H9 (cell line): ENCODE measurements around the gene DCN. TPM values are rescaled to one million over a fixed set of nuclear protein-coding genes. Genes with fewer than 3 reads are reported as not detected.

ENCODE experiments used
- DNase-seq: peaks from one replicate; pipeline ENCODE4 v3.0.0-alpha.2; 2017
- H2AFZ ChIP-seq: one replicate; pipeline ENCODE4 v1.6.1; 2013; ENCODE audit warnings: mild to moderate bottlenecking, low read length, control low read depth, moderate library complexity
- H2AK5ac ChIP-seq: 2 replicates; pipeline ENCODE4 v1.6.1; 2013; ENCODE audit warnings: low read length, control low read depth, mixed read lengths; ENCODE audit not compliant: insufficient read length
- H2BK120ac ChIP-seq: one replicate; pipeline ENCODE4 v1.6.1; 2013; ENCODE audit warnings: low read depth, mild to moderate bottlenecking, low read length, control low read depth, inconsistent platforms; ENCODE audit not compliant: poor library complexity, severe bottlenecking
- H2BK12ac ChIP-seq: 2 replicates; pipeline ENCODE4 v1.6.1; 2013; ENCODE audit warnings: low read length, control low read depth, mixed read lengths, low read depth; ENCODE audit not compliant: insufficient read length
- H2BK15ac ChIP-seq: 2 replicates; pipeline ENCODE4 v1.6.1; 2013; ENCODE audit warnings: low read depth, low read length, control low read depth
- H2BK20ac ChIP-seq: one replicate; pipeline ENCODE4 v1.6.1; 2013; ENCODE audit warnings: low read depth, mild to moderate bottlenecking, low read length, control low read depth, inconsistent platforms; ENCODE audit not compliant: poor library complexity, severe bottlenecking
- H2BK5ac ChIP-seq: 2 replicates; pipeline ENCODE4 v1.6.1; 2013; ENCODE audit warnings: low read length, control low read depth, mixed read lengths; ENCODE audit not compliant: insufficient read length
- H3K14ac ChIP-seq: 2 replicates; pipeline ENCODE4 v1.6.1; 2013; ENCODE audit warnings: low read length, control low read depth; ENCODE audit not compliant: insufficient read depth
- H3K18ac ChIP-seq: 2 replicates; pipeline ENCODE4 v1.6.1; 2013; ENCODE audit warnings: low read depth, mild to moderate bottlenecking, mixed read lengths, low read length, control low read depth; ENCODE audit not compliant: insufficient read length
- H3K23ac ChIP-seq: 2 replicates; pipeline ENCODE4 v1.6.1; 2013; ENCODE audit warnings: low read length, control low read depth, mixed read lengths, low read depth; ENCODE audit not compliant: insufficient read length
- H3K23me2 ChIP-seq: 2 replicates; pipeline ENCODE4 v1.6.1; 2013; ENCODE audit warnings: low read depth, mild to moderate bottlenecking, mixed read lengths, low read length, control low read depth; ENCODE audit not compliant: insufficient read length, poor library complexity, severe bottlenecking
- H3K27ac ChIP-seq: 2 replicates; pipeline ENCODE4 v1.5.1; 2013; ENCODE audit warnings: low read length, control low read depth, mixed read lengths, low read depth; ENCODE audit not compliant: insufficient read length
- H3K27me3 ChIP-seq: 2 replicates; pipeline ENCODE4 v1.6.1; 2013; ENCODE audit warnings: low read length, control low read depth, inconsistent platforms; ENCODE audit not compliant: insufficient read depth
- H3K4ac ChIP-seq: 2 replicates; pipeline ENCODE4 v1.6.1; 2013; ENCODE audit warnings: low read depth, mild to moderate bottlenecking, control low read depth, inconsistent platforms, low read length, moderate library complexity
- H3K4me1 ChIP-seq: 2 replicates; pipeline ENCODE4 v1.6.1; 2013; ENCODE audit warnings: low read length, control low read depth, inconsistent platforms; ENCODE audit not compliant: insufficient read depth
- H3K4me2 ChIP-seq: 2 replicates; pipeline ENCODE4 v1.6.1; 2013; ENCODE audit warnings: low read length, control low read depth, mixed read lengths; ENCODE audit not compliant: insufficient read length, insufficient read depth
- H3K56ac ChIP-seq: 2 replicates; pipeline ENCODE4 v1.6.1; 2013; ENCODE audit warnings: low read depth, mild to moderate bottlenecking, mixed read lengths, low read length, control low read depth; ENCODE audit not compliant: insufficient read length
- H3K79me1 ChIP-seq: 2 replicates; pipeline ENCODE4 v1.6.1; 2013; ENCODE audit warnings: low read depth, mild to moderate bottlenecking, moderate library complexity, low read length, control low read depth, inconsistent platforms; ENCODE audit not compliant: insufficient read depth, poor library complexity, severe bottlenecking
- H3K79me2 ChIP-seq: 2 replicates; pipeline ENCODE4 v1.6.1; 2013; ENCODE audit warnings: low read length, control low read depth, inconsistent platforms; ENCODE audit not compliant: insufficient read depth
- H3K9ac ChIP-seq: 2 replicates; pipeline ENCODE4 v1.6.1; 2013; ENCODE audit warnings: low read length, control low read depth, mixed read lengths; ENCODE audit not compliant: insufficient read length; ENCODE audit errors: extremely low read depth
- H3K9me3 ChIP-seq: one replicate; pipeline ENCODE4 v1.6.1; 2013; ENCODE audit warnings: low read depth, low read length, inconsistent platforms; ENCODE audit not compliant: control insufficient read depth
- H3T11ph ChIP-seq: one replicate; pipeline ENCODE4 v1.6.1; 2013; ENCODE audit warnings: mild to moderate bottlenecking, low read length, control low read depth, inconsistent platforms
- H4K20me1 ChIP-seq: one replicate; pipeline ENCODE4 v1.6.1; 2013; ENCODE audit not compliant: control insufficient read depth, insufficient read length, insufficient read depth
- H4K5ac ChIP-seq: 2 replicates; pipeline ENCODE4 v1.6.1; 2013; ENCODE audit warnings: low read depth, mild to moderate bottlenecking, mixed read lengths, low read length, control low read depth; ENCODE audit not compliant: insufficient read length
- H4K8ac ChIP-seq: replicated peaks from 2 replicates; pipeline ENCODE4 v1.6.1; 2013; ENCODE audit warnings: low read length, control low read depth, mixed read lengths, low read depth; ENCODE audit not compliant: insufficient read length
- H4K91ac ChIP-seq: 2 replicates; pipeline ENCODE4 v1.6.1; 2013; ENCODE audit warnings: low read depth, mild to moderate bottlenecking, moderate library complexity, mixed read lengths, low read length, control low read depth; ENCODE audit not compliant: insufficient read length
- H3K27ac Mint-ChIP-seq, 3 experiments: 2 replicates in 2 of 3; 3 replicates in 1 of 3; pipeline ENCODE4 v1.8.0; 2020 to 2021; ENCODE audit warnings: mixed read lengths in 3 of 3, mild to moderate bottlenecking in 1 of 3, moderate library complexity in 1 of 3
- H3K27me3 Mint-ChIP-seq: 2 replicates; pipeline ENCODE4 v1.8.0; 2021; ENCODE audit warnings: low read depth, mild to moderate bottlenecking, moderate library complexity, mixed read lengths
- H3K36me3 Mint-ChIP-seq, 3 experiments: 2 replicates in 2 of 3; 3 replicates in 1 of 3; pipeline ENCODE4 v1.8.0; 2020 to 2021; ENCODE audit warnings: low read depth in 3 of 3, mixed read lengths in 3 of 3; ENCODE audit not compliant: insufficient read depth in 1 of 3
- H3K4me1 Mint-ChIP-seq, 2 experiments: 2 replicates each; pipeline ENCODE4 v1.8.0; 2020; ENCODE audit warnings: mixed read lengths in 2 of 2
- H3K4me3 Mint-ChIP-seq, 2 experiments: 2 replicates in 1 of 2; 3 replicates in 1 of 2; pipeline ENCODE4 v1.8.0; 2020 to 2021; ENCODE audit warnings: mild to moderate bottlenecking in 2 of 2, mixed read lengths in 2 of 2, moderate library complexity in 1 of 2
- H3K9me3 Mint-ChIP-seq, 2 experiments: 2 replicates in 1 of 2; 3 replicates in 1 of 2; pipeline ENCODE4 v1.8.0; 2020; ENCODE audit warnings: mild to moderate bottlenecking in 2 of 2, mixed read lengths in 2 of 2, moderate library complexity in 1 of 2
- WGBS: extraction: QIAGEN DNeasy Blood & Tissue Kit; methylation state at CpG from one replicate; pipeline ENCODE4 v1.1.7; 2013; ENCODE audit warnings: missing lambda C conversion rate, low lambda C conversion rate, mixed read lengths; ENCODE audit not compliant: insufficient read length; ENCODE audit errors: extremely low coverage; 5-methylcytosine and 5-hydroxymethylcytosine counted together
- total RNA-seq: library from RNA; stranded (reverse); gene quantifications from 2 replicates; pipeline ENCODE4 v1.2.1, GENCODE V29; 2021
- TF ChIP-seq, protein P1 (sequence below): fragments of 200-600 bp; sonication (generic); conservative IDR thresholded peaks from 3 replicates; pipeline ENCODE4 v1.8.0; 2021; ENCODE audit warnings: antibody characterized with exemption, mild to moderate bottlenecking

Gene DCN
- total RNA-seq, 1 experiment from 2014 or later: not detected

DNA sequence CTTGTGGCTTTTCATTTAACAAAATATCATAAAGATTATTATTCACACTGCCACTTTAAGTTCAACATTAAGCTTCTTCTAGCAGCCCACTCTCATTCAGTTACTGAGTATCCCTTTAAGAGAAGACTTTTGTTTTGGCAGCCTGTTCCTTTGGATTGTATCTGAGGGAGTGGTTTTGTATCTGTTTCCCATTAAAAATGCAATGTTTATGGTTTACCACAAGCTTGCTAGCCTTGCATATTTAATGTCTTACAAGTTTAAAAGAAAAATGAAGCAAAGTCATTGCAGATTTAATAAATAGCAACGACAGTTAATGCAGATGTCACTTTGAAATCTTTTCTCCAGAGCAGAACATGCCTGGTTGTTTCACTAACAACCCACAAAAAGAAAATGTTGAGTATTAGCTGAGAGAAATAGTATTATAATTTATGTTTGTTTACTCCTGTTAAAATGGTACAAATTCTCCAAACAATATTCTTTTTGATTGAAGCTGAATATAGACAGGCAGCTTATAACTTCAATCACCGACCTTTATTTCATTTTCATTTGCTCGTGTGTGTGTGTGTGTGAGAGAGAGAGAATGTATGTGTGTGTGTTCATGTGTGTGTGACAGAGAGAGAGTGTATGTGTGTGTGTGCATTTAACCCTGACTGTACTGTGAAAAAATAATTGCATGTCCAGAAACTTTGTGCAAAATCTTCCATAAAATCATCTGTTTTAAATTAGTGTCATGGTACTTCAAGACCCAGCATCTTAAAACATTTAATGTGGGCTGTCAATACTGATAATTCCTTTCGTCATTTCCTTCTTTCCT is 1.8 kb downstream of the DCN start:
- no peak overlapping the region for H2BK15ac ChIP-seq
- no peak overlapping the region for H3K27ac ChIP-seq
- H3K4me1 ChIP-seq: no peaks in the 10 kb centered on the region
- no peak for DNase-seq
- H4K91ac ChIP-seq: no peak overlapping the region
- no peak overlapping the region for H3K4me3 Mint-ChIP-seq
- H2AFZ ChIP-seq: no peak overlapping the region
- no peaks in the 10 kb centered on the region for H3K9me3 Mint-ChIP-seq
- no peak overlapping the region for H2BK5ac ChIP-seq
- peaks cover 0 to 19% of the 10 kb centered on the region in 2 experiments; a peak in 2 of 4 replicates for H3K4me1 Mint-ChIP-seq
- no peak overlapping the region for H2AK5ac ChIP-seq
- no peak overlapping the region for H4K8ac ChIP-seq
- no peaks in the 10 kb centered on the region for H3K36me3 Mint-ChIP-seq
- no peak overlapping the region for H3T11ph ChIP-seq
- no peak overlapping the region for H3K4ac ChIP-seq
- H3K27me3 ChIP-seq: no peaks in the 10 kb centered on the region
- H3K4me2 ChIP-seq: no peak overlapping the region
- H3K56ac ChIP-seq: no peak overlapping the region
- no peak overlapping the region for H3K9ac ChIP-seq
- H3K79me1 ChIP-seq: no peaks in the 10 kb centered on the region
- H4K5ac ChIP-seq: no peak overlapping the region
- H2BK12ac ChIP-seq: no peak overlapping the region
- TF ChIP-seq, protein P1, sequence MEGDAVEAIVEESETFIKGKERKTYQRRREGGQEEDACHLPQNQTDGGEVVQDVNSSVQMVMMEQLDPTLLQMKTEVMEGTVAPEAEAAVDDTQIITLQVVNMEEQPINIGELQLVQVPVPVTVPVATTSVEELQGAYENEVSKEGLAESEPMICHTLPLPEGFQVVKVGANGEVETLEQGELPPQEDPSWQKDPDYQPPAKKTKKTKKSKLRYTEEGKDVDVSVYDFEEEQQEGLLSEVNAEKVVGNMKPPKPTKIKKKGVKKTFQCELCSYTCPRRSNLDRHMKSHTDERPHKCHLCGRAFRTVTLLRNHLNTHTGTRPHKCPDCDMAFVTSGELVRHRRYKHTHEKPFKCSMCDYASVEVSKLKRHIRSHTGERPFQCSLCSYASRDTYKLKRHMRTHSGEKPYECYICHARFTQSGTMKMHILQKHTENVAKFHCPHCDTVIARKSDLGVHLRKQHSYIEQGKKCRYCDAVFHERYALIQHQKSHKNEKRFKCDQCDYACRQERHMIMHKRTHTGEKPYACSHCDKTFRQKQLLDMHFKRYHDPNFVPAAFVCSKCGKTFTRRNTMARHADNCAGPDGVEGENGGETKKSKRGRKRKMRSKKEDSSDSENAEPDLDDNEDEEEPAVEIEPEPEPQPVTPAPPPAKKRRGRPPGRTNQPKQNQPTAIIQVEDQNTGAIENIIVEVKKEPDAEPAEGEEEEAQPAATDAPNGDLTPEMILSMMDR: no peak
- no peaks in the 10 kb centered on the region for H3K79me2 ChIP-seq
- H4K20me1 ChIP-seq: no peaks in the 10 kb centered on the region
- no peak overlapping the region for H2BK120ac ChIP-seq
- no peak overlapping the region for H3K27ac Mint-ChIP-seq
- WGBS: no CpG with 5 or more reads among the region's 4 CpGs
- H3K23me2 ChIP-seq: no peaks in the 10 kb centered on the region
- no peak overlapping the region for H3K18ac ChIP-seq
- no peak overlapping the region for H3K23ac ChIP-seq
- H3K14ac ChIP-seq: no peak overlapping the region
- no peaks in the 10 kb centered on the region for H3K9me3 ChIP-seq
- no peaks in the 10 kb centered on the region for H3K27me3 Mint-ChIP-seq
- no peak overlapping the region for H2BK20ac ChIP-seq
